HepG2 (cell line): ENCODE data around the gene GPS1. TPM values are rescaled to one million over a fixed set of nuclear protein-coding genes. Genes with fewer than 3 reads are reported as not detected.

ENCODE experiments used
- ATF7 ChIP-seq, 2 experiments: fragments of 450-650 bp in 1 of 2; sonication (generic) in 1 of 2; formaldehyde crosslinking in 1 of 2; IDR thresholded peaks; 2 replicates each; pipeline versions ENCODE4 v1.4.0 to v1.6.1; 2016 to 2020; ENCODE audit warnings: antibody characterized with exemption in 1 of 2, mild to moderate bottlenecking in 1 of 2, missing genetic modification reagents in 1 of 2
- DNMT3B ChIP-seq: conservative IDR thresholded peaks from 2 replicates; pipeline ENCODE4 v1.6.1; 2016; ENCODE audit warnings: missing biosample characterization, control low read depth
- GATA4 ChIP-seq: sonication (generic); IDR thresholded peaks from 2 replicates; pipeline ENCODE4 v1.6.1; 2016; ENCODE audit warnings: antibody characterized with exemption, low read depth, borderline replicate concordance
- KAT2B ChIP-seq: fragments of 150-350 bp; IDR thresholded peaks from 2 replicates; pipeline ENCODE4 v1.6.1; 2014; ENCODE audit warnings: low read depth, low read length, borderline replicate concordance
- MTA3 ChIP-seq: sonication (generic); formaldehyde crosslinking; IDR thresholded peaks from 2 replicates; pipeline ENCODE4 v1.4.0; 2020; ENCODE audit warnings: missing genetic modification reagents
- POGZ ChIP-seq: sonication (generic); formaldehyde crosslinking; IDR thresholded peaks from 2 replicates; pipeline ENCODE4 v1.4.0; 2020; ENCODE audit warnings: mild to moderate bottlenecking, missing genetic modification reagents
- PRMT3 ChIP-seq: sonication (generic); formaldehyde crosslinking; IDR thresholded peaks from 2 replicates; pipeline ENCODE4 v1.8.1; 2022; ENCODE audit warnings: low read depth, mild to moderate bottlenecking, moderate library complexity, missing genetic modification reagents, borderline replicate concordance
- SMYD3 ChIP-seq: sonication (generic); formaldehyde crosslinking; IDR thresholded peaks from 2 replicates; pipeline ENCODE4 v1.8.1; 2023; ENCODE audit warnings: mild to moderate bottlenecking, missing genetic modification reagents
- SP5 ChIP-seq: IDR thresholded peaks from 2 replicates; pipeline ENCODE4 v1.6.1; 2016; ENCODE audit warnings: low read depth, borderline replicate concordance
- TCF12 ChIP-seq, 2 experiments: fragments of 450-650 bp in 1 of 2; sonication (generic) in 1 of 2; formaldehyde crosslinking in 1 of 2; IDR thresholded peaks; 2 replicates each; pipeline versions ENCODE4 v1.6.1 to v1.8.0; 2017 to 2022; ENCODE audit warnings: antibody characterized with exemption in 1 of 2, mild to moderate bottlenecking in 1 of 2, missing genetic modification reagents in 1 of 2, moderate library complexity in 1 of 2
- YEATS4 ChIP-seq: sonication (generic); formaldehyde crosslinking; IDR thresholded peaks from 2 replicates; pipeline ENCODE4 v1.4.0; 2020; ENCODE audit warnings: missing genetic modification reagents, borderline replicate concordance
- ZNF367 ChIP-seq: sonication (generic); formaldehyde crosslinking; IDR thresholded peaks from 2 replicates; pipeline ENCODE4 v1.4.0; 2020; ENCODE audit warnings: missing genetic modification reagents, borderline replicate concordance
- ZNF572 ChIP-seq: sonication (generic); formaldehyde crosslinking; IDR thresholded peaks from 2 replicates; pipeline ENCODE4 v1.5.1; 2020; ENCODE audit warnings: mild to moderate bottlenecking, missing genetic modification reagents
- ZNF709 ChIP-seq: sonication (generic); formaldehyde crosslinking; IDR thresholded peaks from 2 replicates; pipeline ENCODE4 v1.5.0; 2020; ENCODE audit warnings: mild to moderate bottlenecking, missing genetic modification reagents
- ZNF777 ChIP-seq: sonication (generic); formaldehyde crosslinking; IDR thresholded peaks from 2 replicates; pipeline ENCODE4 v1.4.0; 2020; ENCODE audit warnings: missing genetic modification reagents
- polyA plus RNA-seq, 8 experiments: library from polyadenylated mRNA; depleted of rRNA in 3 of 8; stranded (reverse) in 7 of 8; unstranded in 1 of 8; fragments of >200 nt; fragmentation: Illumina TruSeq in 4 of 8; extraction: Trizol in 4 of 8; gene quantifications; 2 replicates each; pipeline versions ENCODE4 v1.2.1 to v1.2.3, GENCODE V29; 2011 to 2016; ENCODE audit warnings: low read depth in 4 of 8, missing spikeins in 1 of 8, mixed read lengths in 1 of 8; ENCODE audit not compliant: insufficient read depth in 1 of 8
- total RNA-seq, 5 experiments: library from RNA; depleted of rRNA; stranded (reverse); fragments of >200 nt; fragmentation: Illumina TruSeq; extraction: Trizol; gene quantifications; 2 replicates each; pipeline ENCODE4 v1.2.3, GENCODE V29; 2016; ENCODE audit warnings: low read depth in 1 of 5
- TF ChIP-seq, protein P1 (sequence below): sonication (generic); formaldehyde crosslinking; IDR thresholded peaks from 2 replicates; pipeline ENCODE4 v1.9.0; 2021; ENCODE audit warnings: missing genetic modification reagents, borderline replicate concordance
- TF ChIP-seq, protein P2 (sequence below): sonication (generic); formaldehyde crosslinking; IDR thresholded peaks from 2 replicates; pipeline ENCODE4 v1.5.1; 2020; ENCODE audit warnings: mild to moderate bottlenecking, missing genetic modification reagents, borderline replicate concordance
- TF ChIP-seq, protein P3 (sequence below): sonication (generic); formaldehyde crosslinking; IDR thresholded peaks from 2 replicates; pipeline ENCODE4 v1.8.0; 2022; ENCODE audit warnings: low read depth, missing genetic modification reagents
- TF ChIP-seq, protein P4 (sequence below): sonication (generic); formaldehyde crosslinking; IDR thresholded peaks from 2 replicates; pipeline ENCODE4 v1.4.0; 2020; ENCODE audit warnings: mild to moderate bottlenecking, missing genetic modification reagents, borderline replicate concordance

GPS1 gene
- total and polyA plus RNA-seq, 2 of the 13 experiments (the other 11 are each of a cell fraction or from before 2014, with no cell fraction given), result 124 to 128 TPM

DNA sequence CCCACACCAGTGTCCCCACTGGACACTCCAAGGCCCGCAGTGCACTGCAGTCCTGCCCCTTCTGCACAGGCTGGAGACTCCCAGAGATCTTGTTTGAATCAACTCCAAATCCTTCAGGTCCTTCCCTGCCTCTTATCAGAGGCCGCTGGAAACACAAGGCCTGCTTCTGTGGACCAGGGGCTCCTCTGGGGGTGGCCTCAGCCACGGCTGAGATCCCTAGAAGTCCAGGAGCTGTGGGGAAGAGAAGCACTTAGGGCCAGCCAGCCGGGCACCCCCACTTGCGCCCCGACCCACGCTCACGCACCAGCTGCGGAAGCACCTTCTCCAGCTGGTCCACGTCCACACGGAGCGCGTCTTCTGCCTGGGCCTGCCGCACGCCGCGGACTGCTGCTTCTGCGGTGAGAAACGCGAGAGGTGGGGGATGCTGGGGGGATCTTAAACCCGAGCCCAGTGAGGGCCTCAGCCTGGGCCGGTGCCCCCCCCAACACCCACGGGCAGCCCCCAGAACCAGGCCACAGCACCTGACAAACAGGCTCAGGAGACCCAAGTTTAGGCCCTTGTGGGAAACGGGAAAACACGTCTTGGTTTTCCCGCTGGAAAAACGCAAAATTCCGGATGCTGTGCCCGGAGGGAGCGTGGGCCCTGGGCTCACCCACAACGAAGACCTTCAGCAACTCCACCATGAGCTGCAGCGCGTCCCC is 32.6 kb upstream of the GPS1 start (continued):
- TF ChIP-seq ZNF572 (CRISPR knock-in tag) (no peak), GATA4 (no peak), PRMT3 (CRISPR knock-in tag) (peak; percentile 36; the same call in 1 of the 2 replicates), YEATS4 (CRISPR knock-in tag) (peak; percentile 37; the same call in 1 of the 2 replicates), ZNF367 (no peak), ATF7 (IDR thresholded peaks at IDR 0.05) (no peak), ATF7 (CRISPR knock-in tag; IDR thresholded peaks at IDR 0.05) (no peak), ZNF709 (CRISPR knock-in tag) (no peak), DNMT3B (CRISPR knock-in tag) (no peak), KAT2B (no peak), MTA3 (no peak), ZNF777 (CRISPR knock-in tag) (peak; percentile 44; the same call in 1 of the 2 replicates), POGZ (CRISPR knock-in tag) (no peak), SP5 (CRISPR knock-in tag) (no peak), SMYD3 (CRISPR knock-in tag) (no peak), TCF12 (IDR thresholded peaks at IDR 0.05) (no peak), TCF12 (CRISPR knock-in tag; IDR thresholded peaks at IDR 0.05) (no peak)
- TF ChIP-seq, protein P1, sequence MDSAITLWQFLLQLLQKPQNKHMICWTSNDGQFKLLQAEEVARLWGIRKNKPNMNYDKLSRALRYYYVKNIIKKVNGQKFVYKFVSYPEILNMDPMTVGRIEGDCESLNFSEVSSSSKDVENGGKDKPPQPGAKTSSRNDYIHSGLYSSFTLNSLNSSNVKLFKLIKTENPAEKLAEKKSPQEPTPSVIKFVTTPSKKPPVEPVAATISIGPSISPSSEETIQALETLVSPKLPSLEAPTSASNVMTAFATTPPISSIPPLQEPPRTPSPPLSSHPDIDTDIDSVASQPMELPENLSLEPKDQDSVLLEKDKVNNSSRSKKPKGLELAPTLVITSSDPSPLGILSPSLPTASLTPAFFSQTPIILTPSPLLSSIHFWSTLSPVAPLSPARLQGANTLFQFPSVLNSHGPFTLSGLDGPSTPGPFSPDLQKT, result no peak
- TF ChIP-seq, protein P2, sequence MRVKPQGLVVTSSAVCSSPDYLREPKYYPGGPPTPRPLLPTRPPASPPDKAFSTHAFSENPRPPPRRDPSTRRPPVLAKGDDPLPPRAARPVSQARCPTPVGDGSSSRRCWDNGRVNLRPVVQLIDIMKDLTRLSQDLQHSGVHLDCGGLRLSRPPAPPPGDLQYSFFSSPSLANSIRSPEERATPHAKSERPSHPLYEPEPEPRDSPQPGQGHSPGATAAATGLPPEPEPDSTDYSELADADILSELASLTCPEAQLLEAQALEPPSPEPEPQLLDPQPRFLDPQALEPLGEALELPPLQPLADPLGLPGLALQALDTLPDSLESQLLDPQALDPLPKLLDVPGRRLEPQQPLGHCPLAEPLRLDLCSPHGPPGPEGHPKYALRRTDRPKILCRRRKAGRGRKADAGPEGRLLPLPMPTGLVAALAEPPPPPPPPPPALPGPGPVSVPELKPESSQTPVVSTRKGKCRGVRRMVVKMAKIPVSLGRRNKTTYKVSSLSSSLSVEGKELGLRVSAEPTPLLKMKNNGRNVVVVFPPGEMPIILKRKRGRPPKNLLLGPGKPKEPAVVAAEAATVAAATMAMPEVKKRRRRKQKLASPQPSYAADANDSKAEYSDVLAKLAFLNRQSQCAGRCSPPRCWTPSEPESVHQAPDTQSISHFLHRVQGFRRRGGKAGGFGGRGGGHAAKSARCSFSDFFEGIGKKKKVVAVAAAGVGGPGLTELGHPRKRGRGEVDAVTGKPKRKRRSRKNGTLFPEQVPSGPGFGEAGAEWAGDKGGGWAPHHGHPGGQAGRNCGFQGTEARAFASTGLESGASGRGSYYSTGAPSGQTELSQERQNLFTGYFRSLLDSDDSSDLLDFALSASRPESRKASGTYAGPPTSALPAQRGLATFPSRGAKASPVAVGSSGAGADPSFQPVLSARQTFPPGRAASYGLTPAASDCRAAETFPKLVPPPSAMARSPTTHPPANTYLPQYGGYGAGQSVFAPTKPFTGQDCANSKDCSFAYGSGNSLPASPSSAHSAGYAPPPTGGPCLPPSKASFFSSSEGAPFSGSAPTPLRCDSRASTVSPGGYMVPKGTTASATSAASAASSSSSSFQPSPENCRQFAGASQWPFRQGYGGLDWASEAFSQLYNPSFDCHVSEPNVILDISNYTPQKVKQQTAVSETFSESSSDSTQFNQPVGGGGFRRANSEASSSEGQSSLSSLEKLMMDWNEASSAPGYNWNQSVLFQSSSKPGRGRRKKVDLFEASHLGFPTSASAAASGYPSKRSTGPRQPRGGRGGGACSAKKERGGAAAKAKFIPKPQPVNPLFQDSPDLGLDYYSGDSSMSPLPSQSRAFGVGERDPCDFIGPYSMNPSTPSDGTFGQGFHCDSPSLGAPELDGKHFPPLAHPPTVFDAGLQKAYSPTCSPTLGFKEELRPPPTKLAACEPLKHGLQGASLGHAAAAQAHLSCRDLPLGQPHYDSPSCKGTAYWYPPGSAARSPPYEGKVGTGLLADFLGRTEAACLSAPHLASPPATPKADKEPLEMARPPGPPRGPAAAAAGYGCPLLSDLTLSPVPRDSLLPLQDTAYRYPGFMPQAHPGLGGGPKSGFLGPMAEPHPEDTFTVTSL (CRISPR knock-in tag), result no peak
- TF ChIP-seq, protein P3, sequence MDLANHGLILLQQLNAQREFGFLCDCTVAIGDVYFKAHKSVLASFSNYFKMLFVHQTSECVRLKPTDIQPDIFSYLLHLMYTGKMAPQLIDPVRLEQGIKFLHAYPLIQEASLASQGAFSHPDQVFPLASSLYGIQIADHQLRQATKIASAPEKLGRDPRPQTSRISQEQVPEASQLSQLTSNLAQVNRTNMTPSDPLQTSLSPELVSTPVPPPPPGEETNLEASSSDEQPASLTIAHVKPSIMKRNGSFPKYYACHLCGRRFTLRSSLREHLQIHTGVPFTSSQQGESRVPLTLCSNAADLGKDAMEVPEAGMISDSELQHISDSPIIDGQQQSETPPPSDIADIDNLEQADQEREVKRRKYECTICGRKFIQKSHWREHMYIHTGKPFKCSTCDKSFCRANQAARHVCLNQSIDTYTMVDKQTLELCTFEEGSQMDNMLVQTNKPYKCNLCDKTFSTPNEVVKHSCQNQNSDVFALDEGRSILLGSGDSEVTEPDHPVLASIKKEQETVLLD, result no peak
- TF ChIP-seq, protein P4, sequence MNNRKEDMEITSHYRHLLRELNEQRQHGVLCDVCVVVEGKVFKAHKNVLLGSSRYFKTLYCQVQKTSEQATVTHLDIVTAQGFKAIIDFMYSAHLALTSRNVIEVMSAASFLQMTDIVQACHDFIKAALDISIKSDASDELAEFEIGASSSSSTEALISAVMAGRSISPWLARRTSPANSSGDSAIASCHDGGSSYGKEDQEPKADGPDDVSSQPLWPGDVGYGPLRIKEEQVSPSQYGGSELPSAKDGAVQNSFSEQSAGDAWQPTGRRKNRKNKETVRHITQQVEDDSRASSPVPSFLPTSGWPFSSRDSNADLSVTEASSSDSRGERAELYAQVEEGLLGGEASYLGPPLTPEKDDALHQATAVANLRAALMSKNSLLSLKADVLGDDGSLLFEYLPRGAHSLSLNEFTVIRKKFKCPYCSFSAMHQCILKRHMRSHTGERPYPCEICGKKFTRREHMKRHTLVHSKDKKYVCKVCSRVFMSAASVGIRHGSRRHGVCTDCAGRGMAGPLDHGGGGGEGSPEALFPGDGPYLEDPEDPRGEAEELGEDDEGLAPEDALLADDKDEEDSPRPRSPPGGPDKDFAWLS, result no peak
